Urothelium cell line (cell line): Measurements from ENCODE around the gene MAML2.

Experiments
- DNase-seq: peaks from one replicate; pipeline ENCODE4 v3.0.0; 2011; ENCODE audit warnings: low spot score, mixed read lengths
- FAIRE-seq: peaks from 2 replicates; lab custom pipeline; 2011; peaks lifted over from hg19 to GRCh38; lab: Jason Lieb, UNC

The MAML2 gene

GRCh38 chr11:96339706-96340554, 3.1 kb downstream of the MAML2 start:
- FAIRE-seq (no peak), DNase-seq (no peak)

DNA sequence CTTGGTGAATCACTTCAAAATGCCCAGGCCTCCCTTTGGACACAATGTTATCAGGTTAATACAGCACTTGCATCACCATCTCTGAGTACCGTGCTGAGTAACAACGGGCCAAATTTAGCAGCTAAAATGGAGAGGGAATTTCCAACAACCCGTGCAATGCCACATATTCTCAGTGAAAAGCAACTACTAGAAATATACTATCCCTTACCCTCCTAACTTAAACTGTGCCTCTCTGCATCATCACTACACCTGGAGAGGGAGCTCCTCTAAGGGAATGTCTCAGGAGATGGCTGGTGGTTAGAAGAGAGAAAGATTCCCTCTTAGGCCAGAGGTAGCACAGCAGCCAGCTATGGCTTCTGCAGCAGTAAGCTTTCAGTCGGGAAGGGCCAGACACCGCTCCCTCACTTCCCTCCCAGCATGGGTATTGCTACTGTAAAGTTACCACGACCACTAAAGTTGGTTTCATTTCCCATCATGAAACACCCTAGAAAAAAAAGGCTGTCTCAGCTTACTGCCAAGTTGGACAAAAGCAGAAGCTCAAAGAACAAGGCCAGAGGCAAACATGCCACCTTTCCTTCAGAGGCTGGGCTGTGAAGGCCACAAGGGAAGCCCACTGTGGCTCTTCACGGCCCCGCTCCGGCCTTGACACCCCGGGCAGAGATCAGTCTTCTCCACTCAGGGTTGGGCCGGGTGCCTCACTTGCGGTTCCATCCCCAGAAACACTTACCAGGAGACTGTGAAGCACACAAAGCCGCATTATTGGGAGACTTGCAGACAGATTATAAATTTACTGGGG, 3.9 kb downstream of the MAML2 start:
- FAIRE-seq: no peak
- no peak for DNase-seq

DNA sequence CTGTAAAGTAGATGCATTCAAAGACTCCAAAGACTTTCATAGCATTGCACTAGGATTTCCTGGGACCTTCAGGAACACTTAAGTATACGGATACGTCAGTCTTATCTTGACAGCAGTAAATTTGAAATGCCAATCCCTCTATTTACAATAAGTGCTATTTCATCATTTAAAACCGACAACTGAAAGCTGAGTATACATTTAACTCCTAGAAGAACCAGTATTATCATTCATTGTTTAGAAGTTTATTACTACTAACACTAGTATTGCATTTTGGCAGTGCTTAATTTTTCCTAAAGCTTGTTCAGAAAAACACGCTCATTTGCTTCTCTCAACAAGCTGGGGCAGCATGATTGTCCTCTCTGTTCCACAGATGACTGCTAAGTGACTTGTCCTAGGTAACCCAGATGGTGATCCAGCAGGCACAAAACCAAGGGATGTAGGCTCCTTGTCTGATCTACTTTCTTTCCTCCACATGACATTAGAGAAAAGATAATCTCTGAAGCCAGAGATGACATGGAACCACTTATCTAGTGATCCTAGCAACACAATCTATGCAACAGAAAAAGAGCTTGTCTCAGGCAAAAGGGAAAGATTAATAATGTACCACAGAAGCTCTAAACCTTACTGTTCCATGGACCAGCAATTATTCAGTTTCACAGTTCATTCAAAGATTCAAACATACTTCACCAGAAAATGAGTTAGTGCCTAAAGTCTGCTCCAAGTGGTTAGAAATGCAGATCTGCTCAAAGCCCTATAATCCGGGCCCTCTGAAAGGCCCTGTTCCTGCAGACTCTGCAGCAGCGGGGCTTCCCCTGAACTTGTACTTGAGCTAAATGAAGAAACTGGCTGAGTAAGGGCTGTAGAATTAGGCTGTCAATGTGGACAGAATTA, 5.2 kb downstream of the MAML2 start:
- DNase-seq (no peak), FAIRE-seq (no peak)

DNA sequence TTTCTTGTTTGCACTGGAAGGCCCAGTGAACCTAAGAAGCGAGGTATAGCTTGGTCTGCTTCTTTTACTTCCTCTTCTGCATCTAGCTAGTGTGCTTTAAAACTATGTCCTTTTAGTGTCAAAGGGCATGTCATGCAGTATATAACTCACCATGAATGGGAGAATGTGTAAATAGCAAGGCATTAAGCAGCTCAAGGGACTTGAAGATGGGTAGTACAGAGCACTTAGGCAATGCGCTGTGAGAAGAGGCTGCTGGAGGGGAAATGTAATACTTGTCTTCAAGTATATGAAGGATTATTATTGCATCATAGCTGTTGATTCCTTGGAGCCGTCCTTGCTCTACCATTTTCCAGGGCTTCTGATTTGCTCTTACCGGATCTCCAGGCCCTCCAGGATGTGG, 7.6 kb downstream of the MAML2 start:
- no peak for FAIRE-seq
- no peak for DNase-seq

DNA sequence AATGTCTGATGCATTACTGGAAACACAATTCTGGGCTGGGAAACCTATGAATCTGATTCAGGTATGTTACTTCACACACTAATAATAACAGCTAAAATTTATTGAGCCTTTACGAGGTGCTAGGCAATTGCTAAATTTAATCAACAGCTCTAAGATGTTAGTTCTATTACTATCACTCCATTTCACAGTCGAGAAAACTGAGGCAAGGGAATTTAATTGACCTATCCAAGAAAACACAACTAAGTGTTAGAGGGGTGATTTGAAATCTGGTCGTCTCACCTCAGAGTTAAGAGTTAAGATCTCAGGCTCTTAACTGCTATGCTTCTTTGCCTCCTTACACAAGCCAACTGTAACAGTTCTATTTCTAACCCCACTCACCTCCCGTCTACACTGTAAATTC, 8.8 kb downstream of the MAML2 start:
- DNase-seq (no peak), FAIRE-seq (no peak)

DNA sequence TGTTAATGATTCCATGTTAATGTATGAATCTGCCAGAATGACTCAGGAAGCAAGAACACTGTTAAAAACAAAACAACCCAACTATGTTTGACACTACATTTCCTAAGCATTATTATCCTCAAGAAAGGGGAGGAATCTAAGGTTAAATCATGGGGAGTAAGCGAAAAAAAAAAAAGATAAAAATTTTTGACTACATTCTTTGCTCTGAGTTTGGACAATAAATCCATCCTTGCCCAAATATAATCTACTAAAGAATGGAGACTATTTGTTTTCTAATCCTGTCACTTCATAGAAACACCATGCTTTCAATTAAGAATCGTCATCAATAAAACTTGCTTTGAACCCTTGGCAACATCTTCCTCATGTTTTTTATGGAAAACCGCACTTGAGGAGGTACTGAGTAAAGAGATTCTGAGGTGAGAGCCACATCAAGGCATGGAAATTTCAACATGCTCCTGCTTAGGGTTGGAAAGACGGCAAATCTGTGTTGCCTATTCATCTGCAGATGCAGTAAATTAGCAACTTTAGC, 9.7 kb downstream of the MAML2 start:
- FAIRE-seq (no peak), DNase-seq (no peak)

- no peak for DNase-seq
- no peak for FAIRE-seq
These were observed 10.7 kb downstream of the MAML2 start for GRCh38 chr11:96332126-96332771.

- DNase-seq (no peak), FAIRE-seq (no peak)
These were observed 11.3 kb downstream of the MAML2 start for GRCh38 chr11:96331699-96332116.

DNA sequence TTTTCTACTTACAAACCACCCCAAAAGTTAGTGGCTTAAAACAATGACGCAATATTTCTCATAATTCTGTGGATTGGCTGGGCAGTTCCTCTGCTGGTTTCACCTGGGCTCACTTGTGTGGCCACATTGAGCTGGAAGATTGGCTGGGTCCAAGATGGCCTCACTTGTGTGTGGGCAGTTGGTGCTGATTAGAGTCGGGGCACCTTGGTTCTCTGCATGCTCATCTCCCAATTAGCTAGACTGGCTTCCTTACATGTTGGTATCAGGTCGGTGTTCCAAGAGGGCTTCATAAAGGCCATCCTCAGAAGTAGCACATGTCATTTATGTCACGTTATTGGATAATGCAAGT, 12.5 kb downstream of the MAML2 start:
- DNase-seq (no peak), FAIRE-seq (no peak)

- no peak for FAIRE-seq
- DNase-seq: no peak
These were observed 13.0 kb downstream of the MAML2 start for GRCh38 chr11:96329855-96330510.

- DNase-seq (no peak), FAIRE-seq (no peak)
These were observed 13.6 kb downstream of the MAML2 start for GRCh38 chr11:96329419-96329818.

DNA sequence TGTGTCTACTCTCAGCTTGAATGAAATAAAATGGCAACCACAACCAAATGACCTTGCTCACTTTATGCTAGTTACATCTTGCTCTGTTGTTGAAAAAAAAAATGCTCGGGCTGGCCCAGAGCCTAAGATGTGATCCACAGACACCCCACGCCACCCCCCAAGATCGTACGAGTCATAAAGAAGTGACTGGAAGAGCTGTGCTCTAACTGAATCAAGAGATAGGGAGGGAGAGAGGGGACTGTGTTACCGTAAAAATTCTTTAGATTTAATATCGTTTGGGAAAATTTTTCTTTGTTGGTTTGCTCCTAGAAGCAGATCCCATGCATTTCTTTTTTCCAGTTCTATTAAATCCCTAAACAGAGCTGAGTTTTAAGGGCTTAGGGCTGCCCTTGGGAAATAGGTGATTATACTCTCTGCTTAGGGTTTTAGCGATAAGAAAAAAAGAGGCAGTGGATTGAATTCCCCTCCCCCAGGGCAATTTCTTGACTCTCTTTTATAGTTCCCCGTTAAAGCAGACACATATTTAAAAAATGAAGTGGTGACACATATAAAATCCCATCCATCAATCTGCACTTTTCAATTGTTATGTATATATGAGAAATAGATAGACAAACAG, 14.5 kb downstream of the MAML2 start:
- no peak for DNase-seq
- FAIRE-seq: no peak

GRCh38 chr11:96326959-96327358, 16.0 kb downstream of the MAML2 start:
- no peak for DNase-seq
- FAIRE-seq: no peak

DNA sequence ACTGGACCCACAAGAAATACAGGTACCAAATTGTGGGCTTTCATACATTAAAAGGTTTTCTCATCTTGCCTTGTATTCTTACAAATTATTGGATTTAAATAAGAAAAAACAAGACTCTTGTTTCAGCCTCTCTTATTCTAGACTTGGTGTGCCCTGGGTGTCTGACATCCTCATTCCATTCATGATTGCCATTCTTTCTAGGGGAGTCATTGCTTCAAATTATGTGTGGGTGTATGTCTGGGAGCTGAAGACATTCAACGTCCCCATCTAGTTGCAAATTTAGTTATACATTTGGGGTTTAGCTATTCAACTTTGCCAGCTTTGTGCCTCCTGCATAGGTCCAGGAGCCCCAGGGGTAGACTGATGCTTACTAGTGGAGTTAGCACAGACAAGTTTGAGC, 18.1 kb downstream of the MAML2 start:
- FAIRE-seq (no peak), DNase-seq (peak; percentile 51)

DNA sequence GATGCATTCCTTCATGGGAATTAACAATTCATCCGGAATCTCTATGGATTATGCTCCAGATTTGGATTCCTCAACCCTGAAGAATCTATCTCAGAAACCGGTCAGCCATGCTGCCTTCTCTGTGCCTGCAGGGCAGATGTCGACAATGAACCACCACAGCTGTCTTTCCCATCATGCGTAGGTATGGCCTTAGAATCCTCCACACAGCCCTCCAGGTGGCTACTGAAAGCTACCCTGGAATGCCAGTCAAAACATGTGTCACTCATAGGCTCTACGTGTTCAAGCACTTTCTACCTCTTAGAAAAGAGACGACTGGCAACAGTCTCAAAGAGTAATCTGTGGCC, 19.4 kb downstream of the MAML2 start:
- FAIRE-seq (no peak), DNase-seq (no peak)

GRCh38 chr11:96322775-96323641, 20.0 kb downstream of the MAML2 start:
- FAIRE-seq (no peak), DNase-seq (no peak)

DNA sequence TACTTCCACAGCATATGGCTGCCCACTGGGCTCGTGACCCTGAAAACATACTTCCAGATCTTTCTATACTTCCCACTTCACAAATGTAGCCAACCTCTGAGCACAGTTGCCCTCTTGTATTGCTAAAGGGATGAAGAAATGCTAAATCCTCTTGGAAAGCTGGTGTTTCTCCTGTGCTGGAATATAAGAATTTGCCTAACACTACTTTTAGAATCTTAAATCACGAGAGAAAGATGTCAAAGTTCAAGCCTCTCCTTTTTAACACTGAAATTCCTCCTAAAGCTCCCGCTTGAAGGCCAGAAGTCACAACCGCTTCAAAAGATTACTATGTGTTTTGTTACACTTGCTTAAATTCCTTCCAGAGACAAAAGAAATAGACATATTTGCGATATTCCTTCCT, 21.9 kb downstream of the MAML2 start:
- FAIRE-seq (no peak), DNase-seq (no peak)

DNA sequence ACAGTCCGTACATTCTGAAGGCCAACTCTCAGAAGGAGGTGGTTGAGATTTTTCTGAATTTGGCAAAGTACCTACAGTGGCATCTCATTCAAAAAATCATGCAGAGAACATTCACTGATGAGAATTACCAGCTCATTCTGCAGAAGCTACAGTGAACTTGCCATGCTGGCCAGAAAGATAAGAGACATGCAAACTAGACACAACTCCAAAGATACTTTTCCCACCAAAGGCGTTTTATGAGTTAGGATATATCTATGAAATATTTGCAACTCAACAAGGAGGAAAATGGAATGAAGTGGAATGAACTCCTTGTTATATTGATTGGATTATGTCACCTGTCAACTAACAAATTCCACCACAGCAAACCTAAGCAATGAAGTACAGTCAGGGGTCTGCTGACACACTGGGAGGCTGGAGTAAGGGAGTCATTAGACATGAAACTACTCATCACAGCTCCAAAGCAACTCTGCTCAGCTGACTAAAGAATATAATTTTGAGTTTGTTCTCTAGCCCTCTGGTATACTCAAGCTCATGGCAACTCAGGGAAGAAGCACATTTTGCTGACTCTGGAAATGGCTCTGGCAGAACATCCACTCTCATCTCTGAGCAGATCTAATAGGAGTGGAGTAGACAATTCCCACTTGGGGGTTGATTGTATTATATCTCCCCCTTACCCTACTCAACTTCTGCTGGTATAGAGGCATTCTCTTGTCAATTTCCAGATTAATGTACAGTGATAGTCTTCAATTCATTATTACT, 22.9 kb downstream of the MAML2 start:
- DNase-seq (no peak), FAIRE-seq (no peak)
